ENCODE measurements around the gene CHID1.

The CHID1 gene

DNA sequence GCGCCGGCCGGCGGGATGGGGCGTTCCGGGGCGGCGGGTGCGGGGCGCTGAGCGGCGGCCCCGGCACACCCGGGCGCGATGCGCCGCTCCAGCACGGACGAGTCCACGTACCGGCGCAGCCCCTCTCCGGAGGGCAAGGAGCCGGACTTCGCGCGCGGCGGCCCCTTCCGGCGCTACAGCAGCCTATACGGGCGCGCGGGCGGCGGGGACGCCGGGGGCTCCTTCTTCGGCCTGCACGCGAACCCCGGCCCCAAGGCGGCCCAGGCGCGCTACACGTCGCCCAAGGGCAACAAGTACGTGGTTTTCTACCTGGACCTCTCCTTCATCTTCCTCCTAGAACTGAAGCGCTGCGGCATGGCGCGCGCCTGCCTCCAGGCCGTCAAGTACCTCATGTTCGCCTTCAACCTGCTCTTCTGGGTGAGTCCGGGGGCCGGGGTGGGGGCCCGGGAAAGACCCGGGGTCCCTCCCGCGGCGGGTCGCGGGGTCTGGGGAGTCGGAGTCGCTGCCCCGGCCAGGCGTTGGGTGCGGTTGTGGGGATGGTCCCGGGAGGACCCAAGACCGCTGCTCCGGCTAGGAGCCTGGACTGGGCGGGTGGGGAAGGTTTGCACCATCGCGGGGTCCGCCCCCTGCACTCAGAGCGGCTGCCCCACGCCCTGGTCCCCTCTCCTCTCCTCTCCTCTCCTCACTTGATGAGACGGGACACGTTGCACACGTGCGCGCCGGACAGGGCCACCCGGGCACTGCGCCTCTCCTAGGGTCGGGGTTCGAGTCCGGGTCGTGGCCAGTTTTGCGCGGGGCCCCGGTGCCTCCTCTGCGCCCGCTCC is 60.4 kb downstream of the CHID1 start:
- DNase-seq (ENCODE audit: low read depth), result no peak

DNA sequence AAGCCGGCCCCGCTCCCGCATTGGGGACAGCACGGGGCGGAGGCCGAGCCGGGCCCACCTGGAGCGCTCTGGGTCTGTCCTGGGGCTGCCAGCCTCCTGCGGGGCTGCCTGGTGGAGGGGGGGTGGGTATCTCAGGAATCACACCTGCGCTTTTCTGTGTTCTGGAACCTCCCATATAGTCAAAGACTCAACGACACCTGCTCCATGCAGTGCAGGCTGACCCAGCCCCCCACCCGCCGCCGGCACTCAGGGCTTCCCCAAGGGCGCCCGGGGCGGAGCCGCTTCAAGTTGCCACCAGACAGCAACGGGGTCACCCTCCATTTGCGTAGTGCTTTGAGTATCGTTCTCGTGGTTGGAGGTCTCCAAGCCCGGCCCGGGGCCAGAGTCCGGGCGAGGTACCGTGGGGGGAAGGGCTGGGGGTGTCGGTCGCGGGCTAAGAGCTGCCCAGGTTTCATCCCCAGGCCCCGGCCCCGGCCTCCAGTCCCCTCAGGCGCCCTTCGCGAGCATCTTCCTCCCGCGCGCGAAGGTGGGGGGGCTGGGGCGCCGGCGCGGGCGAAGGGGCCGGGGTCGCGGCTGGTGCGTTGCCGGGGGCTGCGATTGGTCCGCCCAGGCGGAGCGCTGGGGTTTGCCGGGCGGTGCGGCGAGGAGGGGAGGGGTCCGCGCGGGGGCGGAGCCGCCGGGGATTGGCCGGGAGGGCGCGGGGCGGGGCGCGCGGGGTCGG is 61.3 kb downstream of the CHID1 start:
- no peak for DNase-seq (ENCODE audit: low read depth)

DNA sequence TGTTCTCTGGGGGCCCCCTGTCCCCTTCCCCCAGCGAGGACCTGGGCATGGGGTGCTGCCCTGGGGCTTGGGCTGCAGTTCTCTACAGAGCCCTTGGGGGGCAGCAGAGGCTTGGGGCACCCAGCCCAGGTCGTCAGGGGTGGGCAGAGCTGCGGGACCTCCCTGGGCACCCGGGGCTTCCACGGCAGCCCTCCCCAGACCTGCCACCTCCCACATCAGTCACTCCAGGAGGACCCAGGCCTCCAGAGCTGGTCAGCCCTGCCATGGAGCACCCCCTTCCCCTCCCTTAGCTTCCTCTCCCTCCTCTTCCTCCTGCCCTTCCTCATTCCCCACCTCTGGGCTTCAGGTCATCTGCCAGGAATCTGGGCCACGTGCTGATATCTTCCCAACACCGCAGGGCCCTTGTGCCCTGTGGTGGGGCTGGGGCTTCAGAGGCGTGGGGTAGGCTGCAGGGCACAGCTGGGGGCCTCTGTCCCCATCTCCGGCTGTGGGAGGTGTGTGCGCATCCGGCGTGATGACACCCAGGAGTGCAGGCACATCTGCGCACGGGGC is 62.2 kb downstream of the CHID1 start:
- DNase-seq (ENCODE audit: low read depth), result peak; percentile 27

DNA sequence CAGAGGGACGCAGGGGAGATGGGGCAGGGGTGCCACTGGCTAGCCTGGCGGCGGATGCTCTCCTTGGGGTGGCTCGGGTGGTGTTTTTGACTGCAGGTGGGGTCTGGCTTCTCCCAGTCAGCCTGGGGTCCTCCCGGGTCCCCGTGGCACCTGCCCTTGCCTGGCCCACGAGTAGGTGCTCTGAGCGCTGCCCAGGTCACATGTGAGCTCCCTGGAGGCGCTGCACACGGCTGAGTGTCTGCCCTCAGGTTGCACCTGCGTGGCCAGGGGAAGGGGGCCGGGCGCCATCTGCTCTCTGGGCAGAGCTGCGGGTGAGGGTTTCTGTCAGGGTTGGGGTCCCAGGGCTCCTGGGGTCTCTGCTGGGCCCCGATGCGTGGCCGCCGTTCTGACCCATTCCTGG is 62.7 kb downstream of the CHID1 start:
- no peak for DNase-seq (ENCODE audit: low read depth)

DNA sequence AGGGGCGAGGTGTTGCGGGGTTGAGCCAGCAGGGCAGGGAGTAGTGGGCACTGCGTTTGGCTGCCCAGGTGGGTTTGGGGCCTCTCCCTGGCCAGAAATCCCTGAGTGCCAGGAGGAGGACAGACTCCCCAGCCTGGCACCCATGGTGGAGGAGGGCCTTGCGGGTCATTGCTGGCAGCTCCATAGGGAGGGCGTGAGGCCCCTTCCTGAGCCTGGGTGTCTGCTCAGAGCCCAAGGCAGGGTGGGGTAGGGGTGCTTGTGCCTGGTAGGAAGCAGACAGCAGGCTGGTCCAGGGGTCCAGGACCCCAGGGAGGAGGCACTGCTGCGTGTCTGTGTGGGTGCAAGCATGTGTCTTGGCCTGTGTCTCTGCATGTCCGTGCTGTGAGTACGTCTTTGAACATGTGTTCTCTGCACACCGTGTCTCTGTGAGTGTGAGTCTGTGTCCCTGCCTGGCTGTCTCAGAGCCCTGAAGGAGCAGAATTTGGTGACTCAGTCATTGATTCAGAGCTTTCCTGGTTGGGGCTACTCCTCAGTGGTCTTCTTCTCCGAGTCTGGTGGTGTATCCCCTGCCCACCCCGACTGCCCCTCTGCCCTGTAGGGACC is 64.0 kb downstream of the CHID1 start:
- DNase-seq (ENCODE audit: low read depth), result no peak

DNA sequence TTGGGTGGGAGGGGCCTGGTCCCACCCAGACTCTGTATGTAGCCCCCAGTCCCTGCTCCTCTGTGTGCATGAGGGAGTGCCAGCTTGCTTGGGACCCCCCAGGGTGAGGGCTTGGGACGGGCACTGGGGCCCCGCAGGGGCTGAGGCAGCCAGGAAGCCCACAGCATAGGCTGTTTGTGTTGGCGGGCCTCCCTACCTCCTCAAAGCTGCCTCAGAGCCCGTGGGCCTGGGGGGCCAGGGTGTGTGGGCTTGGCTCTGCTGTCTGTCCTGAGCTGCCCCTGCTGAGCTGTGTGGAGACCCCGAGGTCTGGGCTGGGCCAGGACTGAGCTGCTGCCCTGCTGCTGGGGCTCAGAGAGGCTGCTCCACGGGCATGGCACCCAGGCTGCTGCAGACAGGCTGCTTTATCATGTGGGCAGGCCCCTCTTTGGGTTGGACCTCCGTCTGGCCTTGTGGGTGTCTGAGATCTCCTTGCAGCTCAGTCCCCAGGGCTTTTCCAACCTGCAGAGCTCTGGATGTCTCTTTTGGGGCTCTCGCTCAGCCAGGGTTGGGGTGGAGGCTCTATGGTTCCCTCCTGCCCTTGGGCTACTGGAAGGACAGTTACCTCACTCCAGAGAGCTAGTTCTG is 64.6 kb downstream of the CHID1 start:
- DNase-seq (ENCODE audit: low read depth), result peak; percentile 43

DNA sequence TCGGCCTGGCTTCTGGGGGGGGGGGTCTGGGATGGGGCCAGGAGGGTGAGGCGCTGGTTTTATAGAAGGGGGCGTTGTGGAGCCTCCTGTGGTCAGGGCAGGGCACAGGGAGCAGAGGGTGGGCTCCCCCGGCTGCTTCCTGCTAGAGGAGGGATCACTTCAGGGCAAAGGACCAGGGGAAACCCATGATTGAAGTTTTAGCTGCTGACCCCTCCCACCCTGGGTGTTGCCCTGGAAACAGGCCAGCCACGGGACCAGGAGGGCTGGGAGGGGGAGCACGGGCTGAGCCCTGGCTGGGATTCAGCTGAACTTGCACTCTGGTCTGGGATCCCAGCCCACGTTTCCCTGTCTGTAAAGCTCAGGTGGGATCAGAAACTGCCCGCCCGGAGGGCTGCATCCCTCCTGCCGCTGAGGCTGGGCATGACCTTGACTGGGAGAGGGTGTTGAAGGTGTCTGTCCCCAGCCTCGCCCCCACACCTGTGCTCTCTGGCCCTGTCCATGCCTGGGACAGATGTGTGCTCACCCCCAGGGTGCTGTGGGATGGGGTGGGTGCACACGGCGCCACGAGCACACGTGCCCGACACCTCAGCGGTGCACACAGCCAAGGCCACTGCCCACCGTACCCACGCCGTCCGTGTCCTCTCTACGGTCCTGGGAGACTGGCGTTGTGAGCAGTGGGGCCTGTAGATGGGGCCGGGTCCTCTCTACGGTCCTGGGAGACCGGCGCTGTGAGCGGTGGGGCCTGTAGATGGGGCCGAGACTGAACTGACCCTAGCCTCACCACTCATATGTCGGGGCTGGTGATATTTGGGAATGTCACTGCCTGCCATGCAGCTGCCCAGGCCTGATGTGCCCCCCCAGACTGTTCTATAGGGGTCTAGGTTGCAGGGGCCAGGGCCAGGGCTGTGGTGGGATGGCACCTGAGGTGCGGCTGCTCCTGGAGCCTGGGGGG is 65.6 kb downstream of the CHID1 start:
- peak; percentile 98 for DNase-seq (ENCODE audit: low read depth)

DNA sequence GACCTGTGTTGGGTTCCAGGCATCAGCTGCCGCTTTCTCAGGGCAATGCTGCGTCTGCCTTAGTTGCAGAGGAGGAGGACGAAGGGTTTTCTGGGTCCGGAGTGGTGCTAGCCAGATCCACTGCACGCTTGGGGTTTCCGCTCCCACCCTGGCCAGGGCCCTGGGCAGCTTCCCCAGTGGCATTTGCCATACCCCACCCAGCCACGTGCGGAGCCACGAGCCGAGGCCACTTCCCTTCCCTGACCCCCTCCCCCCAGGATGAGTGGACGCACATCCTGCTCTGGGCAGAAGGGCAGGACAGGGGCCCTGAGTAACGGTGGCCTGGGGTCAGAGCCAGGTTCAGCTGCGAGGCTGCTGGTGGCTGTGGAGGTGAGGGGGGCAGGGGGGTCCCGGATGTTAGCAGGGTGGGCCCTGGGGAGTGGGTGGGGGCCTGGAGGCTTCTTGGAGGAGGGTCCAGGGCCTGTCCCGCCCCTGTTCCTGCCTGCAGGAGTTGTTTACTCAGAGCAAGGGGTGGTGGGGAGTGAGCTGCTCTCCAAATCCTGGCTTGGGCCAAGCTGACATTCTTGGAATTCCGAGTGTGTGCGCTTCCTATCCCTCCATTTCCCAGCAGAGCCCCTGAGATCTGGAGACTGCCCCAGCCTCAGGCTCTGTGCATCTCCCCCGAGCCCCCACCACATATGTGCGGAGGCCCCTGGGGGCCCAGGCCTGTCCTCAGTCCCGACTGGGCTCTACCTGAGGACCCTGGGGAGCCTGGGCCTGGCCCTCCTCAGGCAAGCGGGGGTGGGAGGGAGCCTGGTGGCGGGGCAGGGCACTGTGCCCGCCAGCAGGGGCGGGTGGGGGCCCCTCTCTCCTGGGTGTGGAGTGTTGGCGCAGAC is 66.6 kb downstream of the CHID1 start:
- DNase-seq (ENCODE audit: low read depth), result peak; percentile 98

DNA sequence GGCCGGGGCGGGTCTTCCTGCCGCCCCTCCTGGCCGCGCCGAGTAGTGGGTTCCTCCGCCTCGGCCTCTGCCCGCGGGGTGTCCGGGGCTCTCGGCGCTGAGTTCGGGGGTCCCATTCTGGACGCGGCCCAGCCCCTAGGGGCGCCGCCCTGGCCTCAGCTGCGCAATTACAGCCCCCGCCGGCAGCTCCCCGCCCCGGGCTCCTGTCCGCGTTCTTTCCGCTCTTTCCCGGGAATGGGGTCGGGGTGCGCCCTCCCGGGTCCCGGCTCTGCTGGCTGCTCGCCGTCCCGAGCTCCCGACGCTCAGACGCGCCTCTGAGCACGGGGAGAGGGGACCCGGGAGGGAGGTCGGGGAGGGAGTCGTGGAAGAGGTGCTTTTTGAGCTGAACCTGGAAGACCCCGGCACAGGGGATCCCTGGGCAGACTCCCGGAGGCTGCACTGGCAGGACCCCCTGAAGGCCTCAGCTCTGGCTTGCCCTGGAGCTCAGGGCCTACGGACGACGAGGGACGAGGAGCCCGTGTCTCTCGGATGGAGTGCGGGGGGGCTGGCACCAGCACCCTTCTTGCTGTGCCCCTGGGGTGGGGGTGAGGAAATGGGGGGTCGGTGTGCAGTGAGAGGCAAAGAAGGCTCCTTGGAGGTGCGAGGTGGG is 67.4 kb downstream of the CHID1 start:
- no peak for DNase-seq (ENCODE audit: low read depth)

DNA sequence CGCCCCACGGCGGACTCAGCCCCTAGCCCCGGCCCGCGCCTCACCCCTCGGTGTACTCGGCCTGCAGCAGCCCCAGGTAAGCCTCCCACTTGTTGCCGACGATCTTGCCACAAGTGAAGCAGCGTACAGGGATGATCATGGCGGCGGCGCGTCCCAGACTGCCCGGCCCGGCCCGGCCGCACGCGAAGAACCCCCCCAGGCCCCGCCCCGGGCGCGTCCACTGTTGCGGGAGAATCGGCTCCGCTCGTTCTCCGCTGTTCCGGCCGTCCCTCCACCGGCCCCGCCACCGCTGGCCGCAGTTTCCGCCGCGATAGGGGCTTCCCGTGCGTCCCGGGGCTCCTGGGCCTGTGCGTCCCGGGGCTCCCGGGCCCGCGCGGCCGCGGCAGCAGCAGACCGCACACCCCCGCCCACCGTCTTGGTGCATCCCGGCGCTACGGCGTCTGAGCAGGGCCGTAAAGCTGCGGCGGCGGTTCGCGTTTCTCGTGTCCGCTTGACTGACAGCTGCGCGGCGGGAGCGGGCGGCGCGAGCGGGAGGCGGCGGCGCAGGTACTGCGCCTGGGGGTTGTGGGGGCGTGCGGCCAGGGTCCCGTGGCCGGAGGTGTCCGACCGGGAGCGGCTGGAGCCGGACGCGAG is 68.1 kb downstream of the CHID1 start, which contains the start of the genes POLR2L and TSPAN4:
Gene POLR2L, minus strand, starts transcription at position 160 of the 633 bp plus-strand sequence. Its CDS starts 21 bp downstream, at position 139.
Gene TSPAN4, plus strand, starts transcription at position 483 of the 633 bp plus-strand sequence. CDS start 7,453 bp downstream, outside the sequence.
- peak; percentile 89 for DNase-seq (ENCODE audit: low read depth)

DNA sequence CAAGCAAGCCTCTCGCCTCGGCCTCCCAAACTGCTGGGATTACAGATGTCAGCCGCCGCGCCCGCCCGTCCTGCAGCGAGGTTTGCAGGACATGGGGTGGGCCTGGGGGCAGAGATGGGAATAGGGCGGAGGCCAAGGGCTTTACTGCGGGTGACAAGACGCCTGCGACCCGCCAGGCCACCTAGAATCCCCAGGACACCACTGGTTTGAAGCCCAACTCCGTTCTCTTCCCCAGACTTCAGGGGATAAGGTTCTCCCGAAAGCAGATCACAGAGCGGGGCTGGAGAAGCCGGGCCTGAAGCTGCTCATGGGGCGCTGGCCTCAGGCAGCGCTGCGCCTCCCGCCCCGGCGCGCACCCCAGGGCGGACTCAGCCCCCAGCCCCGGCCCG is 68.6 kb downstream of the CHID1 start:
- DNase-seq (ENCODE audit: low read depth), result no peak

DNA sequence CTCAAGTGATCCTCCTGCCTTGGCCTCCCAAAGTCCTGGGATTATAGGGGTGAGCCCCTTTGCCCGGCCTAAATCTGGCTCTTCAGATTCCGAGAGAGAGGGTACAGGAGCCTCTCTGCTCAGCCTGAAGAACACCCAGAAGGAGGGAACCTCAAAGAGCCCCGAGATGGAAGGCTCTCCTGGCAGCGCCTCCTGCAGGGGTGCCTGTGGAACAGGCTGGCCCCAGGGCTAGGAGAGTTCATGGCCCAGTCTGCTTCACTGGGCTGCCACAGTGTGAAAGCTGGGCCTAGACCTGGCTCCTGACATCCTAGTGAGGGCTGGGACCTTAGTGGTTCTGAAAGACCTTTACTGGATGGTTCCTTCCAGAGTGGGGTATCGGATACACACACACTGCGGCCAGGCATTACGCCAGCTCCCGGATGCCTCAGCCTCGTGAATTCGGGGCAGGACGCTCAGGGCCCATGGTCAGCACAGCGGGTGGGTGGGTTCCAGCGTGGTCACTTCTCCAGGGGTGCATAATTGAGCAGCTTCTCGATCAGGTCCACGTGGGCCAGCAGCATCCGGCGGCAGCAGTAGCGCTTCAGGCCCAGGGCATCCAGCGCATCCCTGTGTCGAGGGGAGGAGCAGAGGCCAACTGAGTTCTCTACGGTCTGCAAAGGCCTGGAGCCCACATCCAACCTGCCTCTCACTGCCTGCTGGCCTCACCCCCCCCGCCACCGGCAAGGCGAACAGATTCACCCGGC is 70.6 kb downstream of the CHID1 start:
- peak; percentile 46 for DNase-seq (ENCODE audit: low read depth)

DNA sequence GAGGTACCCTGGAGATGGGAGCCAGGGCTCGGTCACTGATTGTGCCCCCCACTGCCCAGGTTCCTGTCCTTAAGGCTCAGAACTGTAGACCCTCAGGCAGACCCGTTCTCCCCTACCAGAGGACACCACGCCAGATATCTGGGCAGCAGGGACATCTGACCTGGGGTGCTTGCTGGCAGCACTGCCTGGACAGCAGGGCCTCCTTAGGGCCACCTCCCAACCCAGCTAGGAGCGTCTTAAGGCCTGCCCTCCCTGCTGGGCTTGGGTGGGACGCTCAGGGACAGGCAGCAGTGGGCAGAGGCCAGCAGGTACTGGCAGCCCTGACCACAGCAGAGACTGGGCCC is 71.4 kb downstream of the CHID1 start:
- DNase-seq (ENCODE audit: low read depth), result no peak

DNA sequence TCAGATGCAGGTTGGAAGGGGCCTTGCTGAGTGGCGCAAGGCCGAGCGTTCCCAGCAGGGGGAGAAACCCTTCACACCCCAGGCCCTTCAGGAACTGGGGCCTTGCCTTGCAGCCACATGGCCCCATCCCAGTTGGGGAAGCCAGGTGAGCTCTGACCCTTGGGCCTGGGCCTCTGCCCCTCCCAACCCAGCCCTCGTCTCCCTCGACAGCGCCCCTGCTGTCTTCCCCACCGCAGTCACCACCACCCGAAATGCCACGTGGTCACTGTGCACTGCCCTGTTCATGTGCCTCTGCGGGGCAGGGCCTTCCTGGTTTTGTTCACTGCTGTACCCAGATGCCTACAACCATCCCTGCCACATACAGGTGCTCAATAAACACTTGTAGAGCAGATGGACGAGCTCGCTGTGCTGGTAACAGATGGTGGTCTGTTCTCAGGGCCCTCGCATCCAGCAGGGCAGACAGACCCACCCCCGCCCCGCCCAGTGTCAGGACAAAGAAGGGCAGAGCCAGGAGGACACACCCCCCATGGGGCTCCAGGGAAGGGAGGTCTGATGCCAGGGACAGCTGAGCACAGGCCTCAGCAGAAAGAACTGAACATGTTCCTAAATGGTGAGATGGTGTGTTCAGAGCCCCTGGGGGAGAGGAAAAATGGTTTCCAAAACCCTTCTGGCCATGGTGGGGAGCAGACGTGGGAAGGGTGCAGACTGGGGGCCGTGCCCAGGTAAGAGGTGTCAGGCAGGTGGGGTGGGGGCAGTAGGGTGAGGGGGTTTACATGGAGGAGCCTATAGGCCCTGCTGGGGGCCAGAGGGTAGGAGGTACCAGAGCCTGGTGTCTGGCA is 72.0 kb downstream of the CHID1 start:
- DNase-seq (ENCODE audit: low read depth), result peak; percentile 49

DNA sequence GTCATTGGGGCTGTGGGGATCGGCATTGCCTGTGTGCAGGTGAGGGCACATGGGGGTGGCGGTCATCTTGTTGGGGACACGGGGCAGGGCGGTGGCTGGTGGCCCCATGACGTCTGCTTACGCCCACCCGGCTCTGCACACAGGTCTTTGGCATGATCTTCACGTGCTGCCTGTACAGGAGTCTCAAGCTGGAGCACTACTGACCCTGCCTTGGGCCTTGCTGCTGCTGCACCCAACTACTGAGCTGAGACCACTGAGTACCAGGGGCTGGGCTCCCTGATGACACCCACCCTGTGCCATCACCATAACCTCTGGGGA is 72.7 kb downstream of the CHID1 start:
- no peak for DNase-seq (ENCODE audit: low read depth)

DNA sequence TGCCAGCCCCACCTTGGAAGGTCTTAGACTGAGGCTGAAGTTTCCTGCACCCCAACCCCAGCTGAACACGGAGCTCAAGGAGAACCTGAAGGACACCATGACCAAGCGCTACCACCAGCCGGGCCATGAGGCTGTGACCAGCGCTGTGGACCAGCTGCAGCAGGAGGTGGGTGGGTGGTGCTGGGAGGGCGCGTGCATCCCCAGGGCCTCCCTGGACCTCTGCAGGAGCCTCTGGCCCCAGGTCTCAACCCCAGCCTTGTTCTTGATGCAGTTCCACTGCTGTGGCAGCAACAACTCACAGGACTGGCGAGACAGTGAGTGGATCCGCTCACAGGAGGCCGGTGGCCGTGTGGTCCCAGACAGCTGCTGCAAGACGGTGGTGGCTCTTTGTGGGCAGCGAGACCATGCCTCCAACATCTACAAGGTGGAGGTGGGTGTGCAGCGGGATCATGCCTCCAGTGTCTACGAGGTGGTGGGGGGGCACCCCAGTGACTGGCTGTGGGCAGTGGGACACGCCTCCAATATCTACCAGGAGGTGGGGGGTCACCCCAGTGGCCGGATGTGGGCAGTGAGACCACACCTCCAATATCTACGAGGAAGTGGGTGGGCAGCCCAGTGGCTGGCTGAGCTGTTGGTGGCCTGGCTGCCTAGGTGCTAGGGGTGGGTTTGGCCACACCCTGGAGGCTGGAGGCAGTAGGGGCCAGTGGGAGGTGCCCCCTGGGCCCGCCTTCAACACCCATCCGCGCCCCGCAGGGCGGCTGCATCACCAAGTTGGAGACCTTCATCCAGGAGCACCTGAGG is 73.2 kb downstream of the CHID1 start:
- no peak for DNase-seq (ENCODE audit: low read depth)

DNA sequence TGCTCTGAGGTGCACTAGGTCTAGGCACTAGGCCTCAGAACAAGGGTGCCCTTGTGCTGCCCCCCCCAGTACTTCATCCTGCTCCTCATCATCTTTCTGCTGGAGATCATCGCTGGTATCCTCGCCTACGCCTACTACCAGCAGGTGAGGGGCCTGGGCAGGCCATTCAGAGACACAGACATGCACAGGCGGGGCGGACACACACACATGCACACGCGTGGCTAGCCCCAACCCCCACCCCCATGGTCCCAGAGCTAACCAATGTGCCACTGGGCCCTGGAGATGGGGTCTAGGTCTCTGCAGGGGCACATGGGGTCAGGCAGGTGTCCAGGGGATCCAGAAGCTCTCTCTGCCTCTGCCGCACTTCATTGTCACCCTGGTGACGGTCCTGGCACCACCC is 73.9 kb downstream of the CHID1 start:
- no peak for DNase-seq (ENCODE audit: low read depth)
